A204.1 (cell line): Measurements from ENCODE around the gene ZNF711.
"Not testable (repeated sequence)": the region's sequence is repeated elsewhere in the genome, so short reads cannot be mapped to it uniquely, and the experiment has no call there.

Experiments used
- FAIRE-seq: peaks from 2 replicates; lab custom pipeline; 2012; peaks lifted over from hg19 to GRCh38; lab: Jason Lieb, UNC

ZNF711 gene

DNA sequence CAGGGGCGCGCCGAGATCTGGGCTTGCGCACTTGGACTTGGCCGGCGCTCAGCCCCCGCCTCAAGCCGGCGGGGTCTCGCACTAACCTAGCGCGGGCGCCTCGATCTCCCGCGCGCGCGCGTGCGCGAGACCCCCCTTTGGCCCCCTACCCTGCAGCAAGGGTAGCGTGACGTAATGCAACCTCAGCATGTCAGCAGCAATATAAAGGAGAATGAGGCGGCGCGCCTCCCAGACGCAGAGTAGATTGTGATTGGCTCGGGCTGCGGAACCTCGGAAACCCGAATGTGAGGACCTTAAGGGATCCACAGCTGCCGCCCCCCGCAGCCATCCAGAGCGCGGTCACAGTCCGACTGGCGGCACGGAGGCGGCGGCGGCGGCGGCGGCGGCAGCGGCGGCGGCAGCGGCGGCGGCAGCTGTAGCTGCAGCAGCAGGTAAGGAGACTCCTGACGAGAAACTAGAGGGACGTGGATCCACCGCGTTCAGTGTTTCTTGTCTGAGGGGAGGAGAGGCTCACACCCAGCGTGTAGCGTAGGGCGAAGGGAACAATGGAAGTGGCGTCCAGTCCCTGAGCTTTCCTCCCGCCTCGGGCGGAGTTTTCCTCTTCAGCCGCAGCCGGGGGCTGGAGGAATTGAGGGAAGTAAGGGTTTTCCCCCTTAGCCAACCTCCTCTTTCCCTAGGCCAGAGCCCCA is at the start of gene ZNF711, which contains the start of gene SATL1:
Gene ZNF711 (plus strand): TSS at position 231 of the 689 bp plus-strand sequence. CDS start 3,582 bp downstream, outside the sequence.
Gene SATL1 (minus strand): TSS at position 19 of the 689 bp plus-strand sequence. CDS start 134,811 bp downstream, outside the sequence.
- no peak for FAIRE-seq

DNA sequence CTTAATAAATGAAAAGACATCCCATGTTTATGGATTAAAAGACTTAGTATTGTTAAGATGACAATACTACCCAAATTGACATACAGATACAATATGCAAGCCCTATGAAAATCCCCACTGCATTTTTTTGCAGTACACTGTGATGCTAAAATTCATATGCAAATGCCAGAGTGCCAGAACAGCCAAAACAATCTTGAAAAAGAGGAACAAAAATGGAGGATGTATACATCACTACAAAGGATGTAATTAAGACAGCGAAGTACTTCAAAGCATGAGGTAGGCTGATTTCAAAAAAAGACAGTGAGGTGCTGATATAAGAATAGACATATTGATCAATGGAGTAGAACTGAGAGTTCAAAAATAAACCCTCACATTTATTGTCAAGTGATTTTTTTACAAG is 47.5 kb upstream of the ZNF711 start:
- FAIRE-seq, result no peak

DNA sequence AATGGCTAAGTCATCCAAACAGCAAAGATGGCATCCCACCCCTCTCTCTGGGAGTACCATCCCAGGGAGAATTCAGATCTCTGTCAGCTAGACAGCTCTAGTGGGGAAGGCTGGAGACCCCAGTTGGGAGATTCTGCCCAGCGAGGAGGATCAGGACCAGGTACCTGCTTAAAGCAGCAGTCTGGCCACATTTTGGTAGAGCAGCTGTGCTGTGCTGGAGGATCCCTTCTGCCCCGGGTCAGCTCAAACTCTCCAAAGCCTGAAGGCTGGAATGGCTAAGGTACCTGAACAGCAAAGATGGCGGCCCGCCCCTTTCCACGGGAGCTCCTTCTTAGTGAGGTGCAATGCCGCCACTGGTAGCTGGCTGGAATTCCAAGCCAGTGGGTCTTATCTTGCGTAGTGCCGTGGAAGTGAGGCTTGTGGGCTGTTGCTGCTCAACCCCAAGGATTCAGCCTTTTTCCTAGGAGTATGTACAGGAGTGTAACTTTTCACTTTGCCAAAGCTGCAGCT is 40.3 kb upstream of the ZNF711 start:
- no peak for FAIRE-seq

GRCh38 chrX:85213792-85214530 is 29.8 kb upstream of the ZNF711 start:
- no peak for FAIRE-seq

- no peak for FAIRE-seq
Observed at GRCh38 chrX:85215946-85216345, 27.8 kb upstream of the ZNF711 start.

GRCh38 chrX:85221361-85221760 is 22.4 kb upstream of the ZNF711 start:
- FAIRE-seq, result no peak

DNA sequence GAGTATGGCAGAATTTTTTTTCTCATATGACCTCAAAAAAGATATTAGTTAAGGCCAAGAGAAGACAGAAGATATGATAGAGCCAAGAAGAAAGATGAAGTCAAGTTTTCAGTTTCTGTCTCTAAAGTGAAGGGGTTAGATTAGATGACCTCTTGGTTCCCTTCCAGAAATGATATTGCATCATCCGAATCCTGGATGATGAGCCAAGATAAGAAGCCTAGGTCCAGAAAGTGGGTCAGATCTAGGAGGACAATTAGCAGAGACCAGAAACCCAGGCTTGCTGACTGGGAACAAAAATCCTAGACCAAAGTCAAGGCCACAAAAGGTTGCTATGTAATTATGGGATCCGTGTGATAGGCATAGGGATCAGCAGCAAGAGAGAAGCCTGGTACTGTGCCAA is 20.4 kb upstream of the ZNF711 start:
- FAIRE-seq, result no peak

DNA sequence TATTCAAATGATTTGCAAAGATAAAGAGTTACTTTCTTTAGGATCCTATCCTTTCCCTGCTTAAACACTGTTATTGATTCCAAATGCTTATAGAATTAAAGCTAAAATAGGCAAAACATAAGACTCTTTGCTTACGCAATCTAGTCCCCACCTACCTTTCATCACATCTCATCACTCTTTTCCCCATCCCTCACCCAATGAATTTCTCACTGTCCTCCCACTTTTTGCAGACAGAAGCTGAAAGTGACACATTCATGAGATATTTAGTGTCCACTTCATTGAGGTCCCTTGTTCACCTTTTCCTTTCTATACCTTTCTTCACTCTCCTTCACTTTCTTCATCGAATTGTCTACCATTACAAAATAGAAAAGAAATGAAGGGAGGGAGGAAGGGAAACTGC is 636 bp upstream of the ZNF711 start:
- FAIRE-seq, result no peak

GRCh38 chrX:85244450-85245211 is 840 bp downstream of the ZNF711 start:
- FAIRE-seq, result no peak

DNA sequence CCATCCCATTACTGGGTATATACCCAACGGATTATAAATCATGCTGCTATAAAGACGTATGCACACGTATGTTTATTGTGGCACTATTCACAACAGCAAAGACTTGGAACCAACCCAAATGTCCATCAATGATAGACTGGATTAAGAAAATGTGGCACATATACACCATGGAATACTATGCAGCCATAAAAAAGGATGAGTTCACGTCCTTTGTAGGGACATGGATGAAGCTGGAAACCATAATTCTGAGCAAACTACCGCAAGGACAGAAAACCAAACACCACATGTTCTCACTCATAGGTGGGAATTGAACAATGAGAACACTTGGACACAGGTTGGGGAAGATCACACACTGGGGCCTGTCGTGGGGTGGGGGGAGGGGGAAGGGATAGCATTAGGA is 41.5 kb downstream of the ZNF711 start:
- not testable (repeated sequence) for FAIRE-seq

GRCh38 chrX:85288992-85289723 is 45.4 kb downstream of the ZNF711 start:
- FAIRE-seq, result no peak

DNA sequence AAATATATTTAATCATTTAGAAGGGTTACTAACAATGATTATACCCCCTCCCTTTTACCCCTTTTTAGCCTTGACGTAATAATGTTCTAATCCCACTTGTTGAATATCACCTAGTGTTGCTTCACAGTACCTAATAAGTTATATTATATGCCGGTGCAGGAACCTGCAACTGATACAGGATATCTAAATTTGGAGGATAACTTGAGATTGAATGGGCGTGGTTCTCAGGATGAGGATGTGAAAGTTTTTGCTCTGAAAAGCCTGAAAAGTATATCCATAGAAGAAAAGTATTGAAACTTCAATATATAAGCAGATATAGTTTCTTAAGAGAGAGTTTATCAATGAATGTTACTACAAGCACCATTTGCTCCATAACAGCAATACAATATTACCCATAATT is 59.8 kb downstream of the ZNF711 start:
- no peak for FAIRE-seq

DNA sequence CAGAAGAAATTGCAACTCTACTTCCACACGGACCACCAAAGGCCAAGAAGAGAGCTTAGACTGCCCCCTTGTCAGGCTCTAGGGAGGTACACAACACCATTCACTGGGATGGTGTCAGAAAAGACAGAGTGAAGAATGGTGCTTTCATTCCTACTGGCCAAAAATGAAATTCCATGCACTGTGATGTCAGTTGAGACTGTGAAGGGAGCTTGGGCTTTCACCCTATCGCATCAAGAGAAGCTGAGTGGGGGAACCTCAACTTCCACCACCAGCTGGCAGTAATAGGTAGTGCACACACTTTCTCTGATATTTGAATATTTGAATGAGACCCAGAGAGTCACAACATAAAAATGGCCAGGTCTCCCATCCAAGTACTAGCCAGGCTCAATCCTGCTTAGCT is 65.9 kb downstream of the ZNF711 start:
- FAIRE-seq, result no peak

GRCh38 chrX:85311348-85311747 is 67.6 kb downstream of the ZNF711 start:
- FAIRE-seq, result not testable (repeated sequence)
